Naive thymus-derived CD4-positive, alpha-beta T cell (primary cell): ENCODE results near the gene TMEM260. TPM values are rescaled to one million over a fixed set of nuclear protein-coding genes. Genes with fewer than 3 reads are reported as not detected.

Experiments
- ATAC-seq: fragments of 150-1000 bp; cut with Tn5 transposase; 2 replicates; pipeline ENCODE4 v1.10.0; 2021; ENCODE audit warnings: mild to moderate bottlenecking, moderate library complexity
- CTCF ChIA-PET: fragments of 350-600 bp; sonication (Branson Sonifier 250); formaldehyde crosslinking; loops from one replicate; lab custom pipeline; 2021; ENCODE audit warnings: antibody characterized with exemption; lab: Charles Lee
- POLR2A ChIA-PET: fragments of 350-600 bp; sonication (Branson Sonifier 250); formaldehyde crosslinking; loops from one replicate; lab custom pipeline; 2021; ENCODE audit warnings: antibody characterized with exemption, inconsistent platforms; lab: Charles Lee
- DNase-seq, 9 donors: peaks; one replicate each; pipeline versions ENCODE4 v3.0.0 to v3.0.0-alpha.2; 2020 to 2022; ENCODE audit warnings: mixed read lengths in 1 of 9
- H3K27ac ChIP-seq: one replicate; pipeline ENCODE4 v1.7.0; 2013; ENCODE audit warnings: mild to moderate bottlenecking, low read depth, low read length, moderate library complexity
- H3K27me3 ChIP-seq, 2 donors: one replicate each; pipeline ENCODE4 v1.7.0; 2013; ENCODE audit warnings: low read length in 2 of 2, mild to moderate bottlenecking in 2 of 2, moderate library complexity in 2 of 2; ENCODE audit not compliant: control insufficient read depth in 2 of 2, insufficient read depth in 2 of 2
- H3K36me3 ChIP-seq, 3 experiments: 1 replicate in 2 of 3; 2 replicates in 1 of 3; pipeline ENCODE4 v1.7.0; 2013; ENCODE audit warnings: low read length in 3 of 3, mild to moderate bottlenecking in 3 of 3, moderate library complexity in 1 of 3; ENCODE audit not compliant: insufficient read depth in 3 of 3, control insufficient read depth in 2 of 3
- H3K4me1 ChIP-seq, 2 donors: one replicate each; pipeline ENCODE4 v1.7.0; 2013; ENCODE audit warnings: low read length in 2 of 2, mild to moderate bottlenecking in 2 of 2, moderate library complexity in 1 of 2; ENCODE audit not compliant: control insufficient read depth in 2 of 2, insufficient read depth in 2 of 2
- H3K4me3 ChIP-seq: 2 replicates; pipeline ENCODE4 v1.7.0; 2013; ENCODE audit warnings: mild to moderate bottlenecking, low read length
- H3K9me3 ChIP-seq, 3 experiments: 1 replicate in 2 of 3; 2 replicates in 1 of 3; pipeline ENCODE4 v1.7.0; 2013; ENCODE audit warnings: low read length in 3 of 3; ENCODE audit not compliant: control insufficient read depth in 2 of 3
- H3K27ac Mint-ChIP-seq, 9 donors: one replicate each; pipeline ENCODE4 v1.8.0; 2020 to 2022; ENCODE audit warnings: mixed read lengths in 9 of 9, mild to moderate bottlenecking in 8 of 9, moderate library complexity in 5 of 9, inconsistent platforms in 2 of 9
- H3K27me3 Mint-ChIP-seq, 5 donors: one replicate each; pipeline ENCODE4 v1.8.0; 2021 to 2022; ENCODE audit warnings: mixed read lengths in 5 of 5, mild to moderate bottlenecking in 1 of 5
- H3K36me3 Mint-ChIP-seq, 5 donors: one replicate each; pipeline ENCODE4 v1.8.0; 2020 to 2022; ENCODE audit warnings: mixed read lengths in 5 of 5, mild to moderate bottlenecking in 3 of 5, inconsistent platforms in 1 of 5
- H3K4me1 Mint-ChIP-seq, 7 donors: one replicate each; pipeline ENCODE4 v1.8.0; 2020 to 2022; ENCODE audit warnings: mixed read lengths in 7 of 7, mild to moderate bottlenecking in 3 of 7, inconsistent platforms in 1 of 7
- H3K4me3 Mint-ChIP-seq, 10 donors: one replicate each; pipeline ENCODE4 v1.8.0; 2020 to 2022; ENCODE audit warnings: mild to moderate bottlenecking in 10 of 10, mixed read lengths in 10 of 10, moderate library complexity in 6 of 10, inconsistent platforms in 2 of 10
- H3K9me3 Mint-ChIP-seq, 11 donors: one replicate each; pipeline ENCODE4 v1.8.0; 2020 to 2022; ENCODE audit warnings: mixed read lengths in 11 of 11, mild to moderate bottlenecking in 4 of 11, inconsistent platforms in 1 of 11, moderate library complexity in 1 of 11
- intact Hi-C, 2 donors: fragments of 100-400 bp; cut with micrococcal nuclease; formaldehyde crosslinking; loops; one replicate each; pipeline ENCODE4 v1.15.1; 2023
- polyA plus RNA-seq, 2 donors: library from polyadenylated mRNA; unstranded; fragments of 300-500 nt; fragmentation: Illumina TruSeq; gene quantifications; one replicate each; pipeline ENCODE4 v1.2.3, GENCODE V29; 2021
- total RNA-seq, 6 experiments: library from RNA in 5 of 6; stranded (reverse) in 5 of 6; gene quantifications; 1 replicate in 5 of 6; 2 replicates in 1 of 6; pipeline ENCODE4 v1.2.3 and lab custom pipeline; 2021 to 2026

Gene TMEM260
- total and polyA plus RNA-seq, 7 experiments from 2014 or later: 9.8 to 39.0 (median 23.4) TPM

- intact Hi-C loops: loop anchor here in 1 of 2 donors (10.0 kb wide), 2 partner anchors 652 to 762 kb away; no protein-coding TSS in a partner anchor
- no peaks in the 10 kb centered on the region for H3K9me3 ChIP-seq
- Mint-ChIP-seq H3K4me1 (peaks cover 0 to 1% (median 0%) of the 10 kb centered on the region in 7 donors), H3K27ac (no peak overlapping the region), H3K36me3 (no peaks in the 10 kb centered on the region), H3K9me3 (no peaks in the 10 kb centered on the region), H3K4me3 (no peak overlapping the region), H3K27me3 (peaks cover 10 to 47% (median 16%) of the 10 kb centered on the region in 5 donors)
- H3K4me3 ChIP-seq: no peak overlapping the region
- ChIA-PET POLR2A (no interaction called here), CTCF (no interaction called here)
- H3K27me3 ChIP-seq: no peaks in the 10 kb centered on the region
- no peaks in the 10 kb centered on the region for H3K4me1 ChIP-seq
- no peak for ATAC-seq
- no peak for DNase-seq
- no peaks in the 10 kb centered on the region for H3K36me3 ChIP-seq
- H3K27ac ChIP-seq: no peak overlapping the region
Measured at GRCh38 chr14:56552615-56553014, 27.0 kb upstream of the TMEM260 start.

- Mint-ChIP-seq H3K4me1 (peaks cover 0 to 1% (median 0%) of the 10 kb centered on the region in 7 donors), H3K4me3 (no peak overlapping the region), H3K27ac (no peak overlapping the region), H3K27me3 (peaks cover 11 to 48% (median 18%) of the 10 kb centered on the region in 5 donors), H3K9me3 (no peaks in the 10 kb centered on the region), H3K36me3 (no peaks in the 10 kb centered on the region)
- Histone ChIP-seq H3K4me1 (no peaks in the 10 kb centered on the region), H3K9me3 (no peaks in the 10 kb centered on the region), H3K36me3 (no peaks in the 10 kb centered on the region), H3K4me3 (no peak overlapping the region), H3K27me3 (peaks cover 0 to 4% of the 10 kb centered on the region in 2 donors), H3K27ac (no peak overlapping the region)
- DNase-seq (no peak), ATAC-seq (no peak)
- POLR2A ChIA-PET: no interaction called here
- CTCF ChIA-PET: no interaction called here
- intact Hi-C loops: loop anchor here in 1 of 2 donors (10.0 kb wide), 2 partner anchors 650 to 760 kb away; no protein-coding TSS in a partner anchor
Measured at GRCh38 chr14:56554301-56554700, 25.3 kb upstream of the TMEM260 start.

DNA sequence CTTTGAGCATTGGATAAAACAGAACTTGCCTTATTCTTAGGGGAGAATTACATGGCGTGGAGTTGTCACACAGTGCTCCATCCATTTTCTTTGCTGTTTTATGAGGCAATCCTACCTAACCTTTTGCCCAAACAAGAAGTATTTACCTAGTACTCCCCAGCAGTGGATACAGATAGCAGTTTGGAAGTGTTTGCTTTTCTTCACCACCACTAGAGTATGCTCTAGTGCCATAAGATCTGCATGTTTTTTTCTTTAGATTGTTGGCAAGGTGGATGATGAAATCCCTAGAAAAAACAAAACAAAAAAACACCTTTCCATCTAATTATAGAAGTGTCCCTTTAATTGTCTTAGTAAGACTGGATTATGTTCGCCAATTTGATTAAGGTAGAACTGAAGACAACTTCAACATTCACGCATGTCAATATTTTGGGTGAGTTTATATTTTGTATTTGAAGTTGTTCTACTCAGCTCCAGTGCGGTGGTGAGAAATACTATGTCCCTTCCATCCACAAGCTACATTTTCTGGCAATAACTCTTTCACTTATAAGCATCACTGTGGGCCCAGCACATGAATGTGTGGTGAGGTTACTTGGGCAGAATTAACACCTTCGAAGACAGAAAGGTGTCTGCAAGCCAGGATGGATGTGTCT lies 23.6 kb upstream of the TMEM260 start:
- no peak overlapping the region for H3K4me3 Mint-ChIP-seq
- DNase-seq (no peak), ATAC-seq (no peak)
- H3K9me3 ChIP-seq: no peaks in the 10 kb centered on the region
- H3K9me3 Mint-ChIP-seq: no peaks in the 10 kb centered on the region
- intact Hi-C loops: loop anchor here in 1 of 2 donors (10.0 kb wide), 2 partner anchors 649 to 759 kb away; no protein-coding TSS in a partner anchor
- peaks cover 0 to 4% of the 10 kb centered on the region in 2 donors for H3K27me3 ChIP-seq
- H3K27ac Mint-ChIP-seq: no peak overlapping the region
- H3K36me3 ChIP-seq: no peaks in the 10 kb centered on the region
- no peaks in the 10 kb centered on the region for H3K4me1 ChIP-seq
- H3K4me1 Mint-ChIP-seq: peaks cover 0 to 1% (median 0%) of the 10 kb centered on the region in 7 donors
- peaks cover 11 to 42% (median 18%) of the 10 kb centered on the region in 5 donors for H3K27me3 Mint-ChIP-seq
- H3K27ac ChIP-seq: no peak overlapping the region
- H3K36me3 Mint-ChIP-seq: no peaks in the 10 kb centered on the region
- ChIA-PET CTCF (no interaction called here), POLR2A (no interaction called here)
- H3K4me3 ChIP-seq: no peak overlapping the region

DNA sequence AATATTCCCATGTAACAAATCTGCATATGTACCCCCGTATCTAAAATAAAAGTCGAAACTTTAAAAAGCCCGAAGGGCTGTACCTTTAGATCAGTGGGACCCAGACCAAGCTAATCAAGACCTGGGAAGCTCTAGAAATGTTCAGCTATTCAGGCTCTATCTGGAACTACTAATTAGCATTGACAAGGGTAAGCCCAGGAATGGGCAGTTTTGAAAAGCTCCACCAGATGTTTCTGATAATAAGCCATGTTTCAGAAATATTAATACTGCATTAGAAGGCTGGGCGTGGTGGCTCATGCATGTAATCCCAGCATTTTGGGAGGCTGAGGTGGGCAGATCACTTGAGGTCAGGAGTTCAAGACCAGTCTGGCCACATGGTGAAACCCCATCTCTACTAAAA lies 20.4 kb upstream of the TMEM260 start:
- Histone ChIP-seq H3K36me3 (no peaks in the 10 kb centered on the region), H3K27ac (no peak overlapping the region), H3K27me3 (peaks cover 0 to 4% of the 10 kb centered on the region in 2 donors), H3K9me3 (no peaks in the 10 kb centered on the region), H3K4me3 (no peak overlapping the region), H3K4me1 (no peaks in the 10 kb centered on the region)
- peaks cover 0 to 17% (median 7%) of the 10 kb centered on the region in 11 donors for H3K9me3 Mint-ChIP-seq
- no peak overlapping the region for H3K4me3 Mint-ChIP-seq
- ATAC-seq (no peak), DNase-seq (no peak)
- peaks cover 0 to 8% (median 0%) of the 10 kb centered on the region in 5 donors for H3K36me3 Mint-ChIP-seq
- no peaks in the 10 kb centered on the region for H3K4me1 Mint-ChIP-seq
- CTCF ChIA-PET: no interaction called here
- intact Hi-C loops: loop anchor here in 1 of 2 donors (10.0 kb wide), 2 partner anchors 646 to 756 kb away; no protein-coding TSS in a partner anchor
- H3K27ac Mint-ChIP-seq: no peak overlapping the region
- H3K27me3 Mint-ChIP-seq: peaks cover 13 to 51% (median 30%) of the 10 kb centered on the region in 5 donors
- POLR2A ChIA-PET: no interaction called here

DNA sequence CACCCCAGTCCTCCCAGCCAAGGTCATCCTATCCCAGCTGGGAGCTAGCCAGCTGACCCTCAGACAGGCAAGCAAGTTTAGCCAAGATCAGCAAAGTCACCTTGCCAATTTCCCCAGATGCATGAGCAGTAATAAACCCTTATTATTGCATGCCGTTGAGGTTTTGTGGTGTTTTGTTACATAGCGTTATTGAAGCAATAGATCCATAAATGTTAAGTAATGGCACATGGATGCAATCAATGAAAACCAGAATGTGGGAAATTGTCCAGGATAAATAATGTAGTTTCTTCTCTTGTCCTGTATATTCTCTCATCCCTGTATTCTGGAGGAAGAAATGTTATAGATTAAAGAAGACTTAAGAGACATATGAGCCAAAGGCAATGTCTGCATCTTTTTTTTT lies 18.0 kb upstream of the TMEM260 start:
- Mint-ChIP-seq H3K27me3 (peaks cover 8 to 48% (median 36%) of the 10 kb centered on the region in 5 donors), H3K4me1 (no peaks in the 10 kb centered on the region), H3K9me3 (peaks cover 0 to 31% (median 10%) of the 10 kb centered on the region in 11 donors), H3K36me3 (peaks cover 0 to 8% (median 0%) of the 10 kb centered on the region in 5 donors), H3K27ac (no peak overlapping the region), H3K4me3 (no peak overlapping the region)
- ATAC-seq (no peak), DNase-seq (no peak)
- POLR2A ChIA-PET: interaction anchor here (1.2 kb wide), 1 partner anchor 18 kb away, joined by 3 read pairs; the partner anchor contains the start of gene TMEM260
- H3K4me3 ChIP-seq: no peak overlapping the region
- CTCF ChIA-PET: interaction anchor here (0.7 kb wide), 1 partner anchor 1839 kb away, joined by 3 read pairs; no protein-coding TSS in a partner anchor
- H3K36me3 ChIP-seq: no peaks in the 10 kb centered on the region
- H3K9me3 ChIP-seq: no peaks in the 10 kb centered on the region
- no peak overlapping the region for H3K27ac ChIP-seq
- intact Hi-C loops: no loop called here
- no peaks in the 10 kb centered on the region for H3K4me1 ChIP-seq
- peaks cover 0 to 4% of the 10 kb centered on the region in 2 donors for H3K27me3 ChIP-seq

GRCh38 chr14:56562883-56563282 lies 16.7 kb upstream of the TMEM260 start:
- Histone ChIP-seq H3K27me3 (peaks cover 0 to 3% of the 10 kb centered on the region in 2 donors), H3K36me3 (no peaks in the 10 kb centered on the region), H3K4me1 (no peaks in the 10 kb centered on the region), H3K27ac (no peak overlapping the region), H3K9me3 (no peaks in the 10 kb centered on the region), H3K4me3 (no peak overlapping the region)
- intact Hi-C loops: no loop called here
- Mint-ChIP-seq H3K27me3 (peaks cover 12 to 48% (median 31%) of the 10 kb centered on the region in 5 donors), H3K27ac (no peak overlapping the region), H3K4me3 (no peak overlapping the region), H3K9me3 (peaks cover 0 to 31% (median 10%) of the 10 kb centered on the region in 11 donors), H3K36me3 (peaks cover 0 to 8% (median 0%) of the 10 kb centered on the region in 5 donors), H3K4me1 (no peaks in the 10 kb centered on the region)
- no peak for ATAC-seq
- DNase-seq: no peak
- ChIA-PET POLR2A (interaction anchor here (1.2 kb wide), 1 partner anchor 17 kb away, joined by 3 read pairs; the partner anchor contains the start of gene TMEM260), CTCF (no interaction called here)
